ENCODE data around the gene TYRO3. TPM values are rescaled to one million over a fixed set of nuclear protein-coding genes. Genes with fewer than 3 reads are reported as not detected.

The TYRO3 gene
- 63.4 TPM for total RNA-seq
- long read RNA-seq, full-length matches to known transcripts: 16 of 65 reads
- long read RNA-seq, partial matches to known transcripts: 38 of 65 reads
- long read RNA-seq, other reads (novel, unspliced or antisense): 11 of 65 reads

- DNase-seq (ENCODE audit: low spot score): peak; percentile 92
Measured at GRCh38 chr15:41558400-41559238, at the start of gene TYRO3. TSS of gene TYRO3 (plus strand) at chr15:41559212. CDS start at chr15:41559258, 46 bp downstream.

- DNase-seq (ENCODE audit: low spot score): no peak
Measured at GRCh38 chr15:41510728-41511127, 48.3 kb upstream of the TYRO3 start.

GRCh38 chr15:41511331-41511898, 47.6 kb upstream of the TYRO3 start:
- DNase-seq (ENCODE audit: low spot score): no peak

GRCh38 chr15:41511899-41512369, 47.1 kb upstream of the TYRO3 start:
- no peak for DNase-seq (ENCODE audit: low spot score)

- DNase-seq (ENCODE audit: low spot score): no peak
Measured at GRCh38 chr15:41512512-41512939, 46.5 kb upstream of the TYRO3 start.

GRCh38 chr15:41512940-41513505, 46.0 kb upstream of the TYRO3 start:
- no peak for DNase-seq (ENCODE audit: low spot score)

- DNase-seq (ENCODE audit: low spot score): no peak
Measured at GRCh38 chr15:41513506-41514227, 45.3 kb upstream of the TYRO3 start, which contains the start of gene LTK. TSS of gene LTK (minus strand) at chr15:41513827. CDS start at chr15:41513709, 118 bp downstream.

- DNase-seq (ENCODE audit: low spot score): no peak
Measured at GRCh38 chr15:41517895-41518449, 41.0 kb upstream of the TYRO3 start.

- no peak for DNase-seq (ENCODE audit: low spot score)
Measured at GRCh38 chr15:41520636-41521035, 38.4 kb upstream of the TYRO3 start.

GRCh38 chr15:41521614-41522013, 37.4 kb upstream of the TYRO3 start:
- no peak for DNase-seq (ENCODE audit: low spot score)

- no peak for DNase-seq (ENCODE audit: low spot score)
Measured at GRCh38 chr15:41523097-41523496, 35.9 kb upstream of the TYRO3 start.

- DNase-seq (ENCODE audit: low spot score): no peak
Measured at GRCh38 chr15:41530363-41530956, 28.6 kb upstream of the TYRO3 start.

GRCh38 chr15:41535544-41535943, 23.5 kb upstream of the TYRO3 start:
- no peak for DNase-seq (ENCODE audit: low spot score)

GRCh38 chr15:41536866-41537265, 22.1 kb upstream of the TYRO3 start:
- DNase-seq (ENCODE audit: low spot score): no peak

- DNase-seq (ENCODE audit: low spot score): no peak
Measured at GRCh38 chr15:41543521-41543870, 15.5 kb upstream of the TYRO3 start.

GRCh38 chr15:41544650-41545015, 14.4 kb upstream of the TYRO3 start:
- DNase-seq (ENCODE audit: low spot score): no peak

- no peak for DNase-seq (ENCODE audit: low spot score)
Measured at GRCh38 chr15:41545218-41545617, 13.8 kb upstream of the TYRO3 start.

- DNase-seq (ENCODE audit: low spot score): no peak
Measured at GRCh38 chr15:41546851-41547786, 11.9 kb upstream of the TYRO3 start.

- no peak for DNase-seq (ENCODE audit: low spot score)
Measured at GRCh38 chr15:41550066-41550775, 8.8 kb upstream of the TYRO3 start.

Data from mesenteric fat pad (tissue), 1 donor.